HEK293 (cell line): Measurements from ENCODE around the gene LMF1.

Experiments
- CTCF ChIA-PET: fragments of 350-600 bp; formaldehyde crosslinking; extraction: SDS; loops from one replicate; lab custom pipeline; 2021; ENCODE audit warnings: antibody characterized with exemption; lab: Yijun Ruan, JAX
- POLR2A ChIA-PET: fragments of 300-600 bp; formaldehyde crosslinking; extraction: SDS; loops from one replicate; lab custom pipeline; 2020; ENCODE audit warnings: antibody characterized with exemption, inconsistent platforms; lab: Yijun Ruan, JAX
- H3K27ac ChIP-seq: fragments of 200-500 bp; sonication (Bioruptor generic); 2 replicates; pipeline ENCODE4 v1.5.1; 2014; ENCODE audit warnings: low read depth, low read length, control low read depth, inconsistent platforms; ENCODE audit errors: extremely low read depth
- H3K36me3 ChIP-seq, 2 experiments: fragments of 200-500 bp in 1 of 2; sonication (Bioruptor generic) in 1 of 2; 1 replicate in 1 of 2; 2 replicates in 1 of 2; pipeline ENCODE4 v1.5.1; 2014 to 2017; ENCODE audit warnings: inconsistent platforms in 2 of 2, low read length in 2 of 2; ENCODE audit not compliant: control insufficient read depth in 2 of 2, insufficient read depth in 1 of 2
- H3K4me1 ChIP-seq: fragments of 200-500 bp; sonication (Bioruptor generic); 2 replicates; pipeline ENCODE4 v1.5.1; 2014; ENCODE audit warnings: mild to moderate bottlenecking, low read length, inconsistent platforms; ENCODE audit not compliant: control insufficient read depth, insufficient read depth
- H3K4me3 ChIP-seq: 2 replicates; pipeline ENCODE4 v1.5.1; 2011; ENCODE audit warnings: low read depth, mild to moderate bottlenecking, control low read depth, low read length, moderate library complexity
- H3K9me3 ChIP-seq: fragments of 200-500 bp; sonication (Bioruptor generic); 2 replicates; pipeline ENCODE4 v1.5.1; 2014; ENCODE audit warnings: low read depth, low read length, inconsistent platforms; ENCODE audit not compliant: control insufficient read depth, insufficient read depth
- BCL11B ChIP-seq: fragments of 450-650 bp; formaldehyde crosslinking; IDR thresholded peaks from 2 replicates; pipeline ENCODE4 v1.5.1; 2016; ENCODE audit warnings: low read depth, missing biosample characterization, missing genetic modification characterization
- GLI2 ChIP-seq: fragments of 450-650 bp; formaldehyde crosslinking; IDR thresholded peaks from 2 replicates; pipeline ENCODE4; 2017; ENCODE audit warnings: missing biosample characterization, missing genetic modification characterization, low read depth, borderline replicate concordance
- KLF1 ChIP-seq: fragments of 450-650 bp; formaldehyde crosslinking; IDR thresholded peaks from 2 replicates; pipeline ENCODE4 v1.5.1; 2016; ENCODE audit warnings: missing biosample characterization, missing genetic modification characterization
- KLF16 ChIP-seq: fragments of 450-650 bp; formaldehyde crosslinking; IDR thresholded peaks from 2 replicates; pipeline ENCODE4 v1.5.1; 2017; ENCODE audit warnings: missing biosample characterization, missing genetic modification characterization
- ZBTB11 ChIP-seq: fragments of 450-650 bp; formaldehyde crosslinking; conservative IDR thresholded peaks from 2 replicates; pipeline ENCODE4 v1.5.1; 2016; ENCODE audit warnings: low read depth, missing biosample characterization, missing genetic modification characterization
- ZNF138 ChIP-seq: fragments of 450-650 bp; formaldehyde crosslinking; IDR thresholded peaks from 2 replicates; pipeline ENCODE4 v1.5.1; 2016; ENCODE audit warnings: missing biosample characterization, missing genetic modification characterization, borderline replicate concordance
- ZNF19 ChIP-seq: fragments of 450-650 bp; formaldehyde crosslinking; IDR thresholded peaks from 2 replicates; pipeline ENCODE4; 2016; ENCODE audit warnings: missing biosample characterization, missing genetic modification characterization, low read depth
- ZNF544 ChIP-seq: fragments of 450-650 bp; formaldehyde crosslinking; IDR thresholded peaks from 2 replicates; pipeline ENCODE4 v1.5.0; 2017; ENCODE audit warnings: missing biosample characterization, missing genetic modification characterization
- ZNF639 ChIP-seq: fragments of 450-650 bp; formaldehyde crosslinking; IDR thresholded peaks from 2 replicates; pipeline ENCODE4 v1.5.1; 2016; ENCODE audit warnings: missing biosample characterization, missing genetic modification characterization
- ZNF701 ChIP-seq: fragments of 450-650 bp; formaldehyde crosslinking; IDR thresholded peaks from 2 replicates; pipeline ENCODE4 v1.5.1; 2016; ENCODE audit warnings: missing biosample characterization, missing genetic modification characterization
- ZNF76 ChIP-seq: fragments of 450-650 bp; formaldehyde crosslinking; IDR thresholded peaks from 2 replicates; pipeline ENCODE4; 2016; ENCODE audit warnings: low read depth, missing biosample characterization, missing genetic modification characterization, borderline replicate concordance
- ZNF776 ChIP-seq: fragments of 450-650 bp; formaldehyde crosslinking; IDR thresholded peaks from 2 replicates; pipeline ENCODE4 v1.5.0; 2017; ENCODE audit warnings: missing biosample characterization, missing genetic modification characterization, borderline replicate concordance

The LMF1 gene

GRCh38 chr16:875182-876040, 95.4 kb downstream of the LMF1 start:
- Histone ChIP-seq H3K4me1 (no peaks in the 10 kb centered on the region), H3K9me3 (no peaks in the 10 kb centered on the region), H3K36me3 (no peaks in the 10 kb centered on the region), H3K4me3 (no peak overlapping the region), H3K27ac (no peak overlapping the region)
- POLR2A ChIA-PET: no interaction called here
- CTCF ChIA-PET: no interaction called here
- TF ChIP-seq ZNF639 (no peak), KLF1 (tag by site-specific recombination) (peak; percentile 26), GLI2 (tag by site-specific recombination) (no peak), ZNF701 (no peak)

GRCh38 chr16:874366-875181, 96.2 kb downstream of the LMF1 start:
- H3K36me3 ChIP-seq: no peaks in the 10 kb centered on the region
- TF ChIP-seq ZNF138 (tag by site-specific recombination) (no peak), ZNF76 (tag by site-specific recombination) (no peak), ZNF19 (tag by site-specific recombination) (no peak), BCL11B (no peak), KLF16 (tag by site-specific recombination) (no peak), ZBTB11 (tag by site-specific recombination) (no peak), ZNF776 (no peak)
- H3K9me3 ChIP-seq: no peaks in the 10 kb centered on the region
- no peak overlapping the region for H3K27ac ChIP-seq
- ChIA-PET CTCF (no interaction called here), POLR2A (no interaction called here)
- H3K4me1 ChIP-seq: no peaks in the 10 kb centered on the region
- H3K4me3 ChIP-seq: no peak overlapping the region

GRCh38 chr16:873889-874288, 96.9 kb downstream of the LMF1 start:
- POLR2A ChIA-PET: no interaction called here
- CTCF ChIA-PET: no interaction called here
- H3K4me1 ChIP-seq: no peaks in the 10 kb centered on the region
- no peak overlapping the region for H3K4me3 ChIP-seq
- no peak overlapping the region for H3K27ac ChIP-seq
- H3K36me3 ChIP-seq: no peaks in the 10 kb centered on the region
- TF ChIP-seq ZNF544 (tag by site-specific recombination): no peak
- TF ChIP-seq, all 188 proteins: peak for 0
- no peaks in the 10 kb centered on the region for H3K9me3 ChIP-seq
